ENCODE data around the gene VMO1.

VMO1 gene

GRCh38 chr17:4823373-4824089 is 37.4 kb upstream of the VMO1 start:
- CTCF ChIA-PET = no interaction called here

GRCh38 chr17:4822835-4823234 is 36.7 kb upstream of the VMO1 start:
- POLR2A ChIA-PET = interaction anchor here (1.3 to 1.5 kb wide), 2 partner anchors 16 to 27 kb away, joined by 5 read pairs; partner anchors contain the start of genes PLD2 and PSMB6
- TF ChIP-seq CTBP1 (IDR thresholded peaks at IDR 0.05; ENCODE audit: borderline replicate concordance) (no peak), ARNT (IDR thresholded peaks at IDR 0.05) (no peak), L3MBTL2 (conservative IDR thresholded peaks at IDR 0.05) (no peak), BHLHE40 (IDR thresholded peaks at IDR 0.05; ENCODE audit: borderline replicate concordance) (no peak), TARDBP (IDR thresholded peaks at IDR 0.05) (no peak), SP1 (IDR thresholded peaks at IDR 0.05) (no peak), HDGF (IDR thresholded peaks at IDR 0.05; ENCODE audit: borderline replicate concordance) (no peak), SUZ12 (IDR thresholded peaks at IDR 0.05) (no peak), FOXA1 (IDR thresholded peaks at IDR 0.05) (no peak), LEF1 (IDR thresholded peaks at IDR 0.05; ENCODE audit: borderline replicate concordance) (no peak), NFRKB (IDR thresholded peaks at IDR 0.05) (no peak), ELF4 (IDR thresholded peaks at IDR 0.05) (no peak), ZNF384 (IDR thresholded peaks at IDR 0.05) (no peak), FOXK2 (IDR thresholded peaks at IDR 0.05) (no peak), FOXM1 (IDR thresholded peaks at IDR 0.05; ENCODE audit: borderline replicate concordance) (no peak), PKNOX1 (IDR thresholded peaks at IDR 0.05) (no peak)
- CTCF ChIA-PET = no interaction called here
- no peak for DNase-seq (ENCODE audit: extremely low spot score)

More at GRCh38 chr17:4823373-4824089, 37.4 kb upstream of the VMO1 start:
- no peak for DNase-seq (ENCODE audit: extremely low spot score)
- TF ChIP-seq PKNOX1 (IDR thresholded peaks at IDR 0.05) (no peak), BHLHE40 (IDR thresholded peaks at IDR 0.05; ENCODE audit: borderline replicate concordance) (no peak), FOXK2 (IDR thresholded peaks at IDR 0.05) (no peak), ZNF384 (IDR thresholded peaks at IDR 0.05) (no peak), HDGF (IDR thresholded peaks at IDR 0.05; ENCODE audit: borderline replicate concordance) (no peak), FOXA1 (IDR thresholded peaks at IDR 0.05) (no peak), LEF1 (IDR thresholded peaks at IDR 0.05; ENCODE audit: borderline replicate concordance) (no peak), FOXM1 (IDR thresholded peaks at IDR 0.05; ENCODE audit: borderline replicate concordance) (no peak), TARDBP (IDR thresholded peaks at IDR 0.05) (no peak), SP1 (IDR thresholded peaks at IDR 0.05) (no peak), ARNT (IDR thresholded peaks at IDR 0.05) (no peak), L3MBTL2 (conservative IDR thresholded peaks at IDR 0.05) (no peak), ELF4 (IDR thresholded peaks at IDR 0.05) (no peak), NFRKB (IDR thresholded peaks at IDR 0.05) (no peak)
- POLR2A ChIA-PET = interaction anchor here (1.3 to 1.5 kb wide), 2 partner anchors 17 to 27 kb away, joined by 5 read pairs; partner anchors contain the start of genes PLD2 and PSMB6

GRCh38 chr17:4818276-4818675 is 32.1 kb upstream of the VMO1 start:
- POLR2A ChIA-PET = no interaction called here
- DNase-seq (ENCODE audit: extremely low spot score) = no peak
- TF ChIP-seq BHLHE40 (IDR thresholded peaks at IDR 0.05; ENCODE audit: borderline replicate concordance) = no peak
- no peak for TF ChIP-seq NFRKB (IDR thresholded peaks at IDR 0.05)
- TF ChIP-seq ZNF384 (IDR thresholded peaks at IDR 0.05) = no peak
- CTCF ChIA-PET = no interaction called here

GRCh38 chr17:4816826-4817225 is 30.7 kb upstream of the VMO1 start:
- TF ChIP-seq FOXK2 (IDR thresholded peaks at IDR 0.05) (no peak), FOXA1 (IDR thresholded peaks at IDR 0.05) (no peak), HDGF (IDR thresholded peaks at IDR 0.05; ENCODE audit: borderline replicate concordance) (no peak), PKNOX1 (IDR thresholded peaks at IDR 0.05) (no peak), BHLHE40 (IDR thresholded peaks at IDR 0.05; ENCODE audit: borderline replicate concordance) (no peak), TARDBP (IDR thresholded peaks at IDR 0.05) (no peak), SP1 (IDR thresholded peaks at IDR 0.05) (no peak), FOXM1 (IDR thresholded peaks at IDR 0.05; ENCODE audit: borderline replicate concordance) (no peak), LEF1 (IDR thresholded peaks at IDR 0.05; ENCODE audit: borderline replicate concordance) (no peak), ZNF384 (IDR thresholded peaks at IDR 0.05) (no peak), CTBP1 (IDR thresholded peaks at IDR 0.05; ENCODE audit: borderline replicate concordance) (no peak), NFRKB (IDR thresholded peaks at IDR 0.05) (no peak), SUZ12 (IDR thresholded peaks at IDR 0.05) (no peak), ELF4 (IDR thresholded peaks at IDR 0.05) (no peak), L3MBTL2 (conservative IDR thresholded peaks at IDR 0.05) (no peak), ARNT (IDR thresholded peaks at IDR 0.05) (no peak)
- POLR2A ChIA-PET = interaction anchor here (1.1 kb wide), 1 partner anchor 20 kb away, joined by 3 read pairs; no protein-coding TSS in a partner anchor
- no peak for DNase-seq (ENCODE audit: extremely low spot score)
- CTCF ChIA-PET = no interaction called here

- TF ChIP-seq SP1 (IDR thresholded peaks at IDR 0.05) = no peak
- no peak for TF ChIP-seq FOXM1 (IDR thresholded peaks at IDR 0.05; ENCODE audit: borderline replicate concordance)
- no peak for TF ChIP-seq ZNF384 (IDR thresholded peaks at IDR 0.05)
- TF ChIP-seq FOXA1 (IDR thresholded peaks at IDR 0.05) = no peak
- no peak for TF ChIP-seq NFRKB (IDR thresholded peaks at IDR 0.05)
- TF ChIP-seq TARDBP (IDR thresholded peaks at IDR 0.05) = no peak
- no peak for TF ChIP-seq SUZ12 (IDR thresholded peaks at IDR 0.05)
- no peak for TF ChIP-seq FOXK2 (IDR thresholded peaks at IDR 0.05)
- no peak for TF ChIP-seq HDGF (IDR thresholded peaks at IDR 0.05; ENCODE audit: borderline replicate concordance)
- TF ChIP-seq PKNOX1 (IDR thresholded peaks at IDR 0.05) = no peak
- TF ChIP-seq CTBP1 (IDR thresholded peaks at IDR 0.05; ENCODE audit: borderline replicate concordance) = no peak
- no peak for TF ChIP-seq BHLHE40 (IDR thresholded peaks at IDR 0.05; ENCODE audit: borderline replicate concordance)
- TF ChIP-seq L3MBTL2 (conservative IDR thresholded peaks at IDR 0.05) = no peak
- TF ChIP-seq ELF4 (IDR thresholded peaks at IDR 0.05) = no peak
- DNase-seq (ENCODE audit: extremely low spot score) = peak; percentile 30
- ChIA-PET POLR2A (interaction anchor here (1.0 kb wide), 1 partner anchor 8 kb away, joined by 3 read pairs; the partner anchor contains the start of gene PLD2), CTCF (no interaction called here)
Measured at GRCh38 chr17:4815043-4815675, 29.0 kb upstream of the VMO1 start.

All from HEK293T (cell line).